ENCODE results near the gene ALMS1.
"Not testable (repeated sequence)": the region's sequence is repeated elsewhere in the genome, so short reads cannot be mapped to it uniquely, and the experiment has no call there.

ALMS1 gene

GRCh38 chr2:73530773-73531172 lies 145.1 kb downstream of the ALMS1 start:
- DNase-seq: not testable (repeated sequence)

GRCh38 chr2:73532381-73532780 lies 146.7 kb downstream of the ALMS1 start:
- DNase-seq: no peak

GRCh38 chr2:73536133-73536840 lies 150.7 kb downstream of the ALMS1 start:
- no peak for DNase-seq

- DNase-seq: peak; percentile 85 to 96
Measured at GRCh38 chr2:73560875-73561274, 175.2 kb downstream of the ALMS1 start.

DNA sequence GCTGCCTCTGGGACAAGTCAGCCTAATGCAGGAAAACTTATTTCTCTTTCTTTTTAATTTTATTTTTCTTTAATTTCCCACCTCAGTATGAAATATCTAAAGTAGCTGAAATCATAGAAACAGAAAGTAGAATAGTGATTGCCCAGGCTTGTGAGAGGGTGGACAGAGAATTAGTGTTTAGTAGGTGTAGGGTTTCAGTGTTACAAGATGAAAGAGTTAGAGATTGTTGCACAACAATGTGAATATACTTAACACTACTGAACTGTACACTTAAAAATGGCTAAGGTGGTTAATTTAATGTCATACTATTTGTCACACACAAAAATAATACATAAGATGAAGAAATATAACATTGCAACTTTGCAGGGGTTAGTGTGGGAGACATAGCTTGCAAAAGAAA lies 175.8 kb downstream of the ALMS1 start:
- DNase-seq: no peak

DNA sequence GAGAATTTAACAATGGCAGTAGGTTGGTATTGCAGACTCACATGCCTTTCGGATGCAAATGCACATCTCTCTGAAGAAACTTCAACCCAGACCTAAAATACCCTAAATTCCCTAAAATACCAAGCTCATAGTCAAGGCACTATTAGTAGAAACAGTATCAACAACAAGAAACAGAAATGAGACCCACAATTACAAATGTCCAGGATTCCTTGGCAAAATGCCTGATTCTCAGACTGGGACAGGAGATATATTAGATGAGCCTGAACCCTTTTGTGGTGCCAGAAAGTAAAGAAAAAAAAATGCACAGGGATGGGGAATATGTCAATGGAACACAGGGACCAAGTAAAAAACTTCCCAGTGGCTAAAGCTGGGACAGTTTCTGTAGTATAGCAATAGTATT lies 179.3 kb downstream of the ALMS1 start:
- DNase-seq: no peak

GRCh38 chr2:73566288-73566878 lies 180.7 kb downstream of the ALMS1 start:
- no peak for DNase-seq

DNA sequence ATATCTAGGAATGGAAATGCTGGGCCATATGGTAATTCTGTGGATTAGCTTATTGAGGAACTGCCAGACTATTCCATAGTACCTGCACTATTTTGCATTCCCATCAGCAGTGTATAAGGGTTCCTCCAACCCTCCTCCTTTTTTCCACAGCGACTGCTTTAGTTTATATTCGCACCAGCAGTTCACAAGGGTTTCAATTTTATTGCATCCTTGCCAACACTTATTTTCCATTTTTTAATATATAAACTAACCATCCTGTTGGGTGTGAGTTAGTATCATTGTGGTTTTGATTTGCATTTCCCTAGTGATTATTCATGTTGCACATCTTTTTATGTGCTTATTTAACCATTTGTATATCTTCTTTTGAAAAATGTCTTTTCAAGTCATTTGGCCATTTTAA lies 189.6 kb downstream of the ALMS1 start:
- DNase-seq: peak in 1 of 2 experiments; percentile 64

DNA sequence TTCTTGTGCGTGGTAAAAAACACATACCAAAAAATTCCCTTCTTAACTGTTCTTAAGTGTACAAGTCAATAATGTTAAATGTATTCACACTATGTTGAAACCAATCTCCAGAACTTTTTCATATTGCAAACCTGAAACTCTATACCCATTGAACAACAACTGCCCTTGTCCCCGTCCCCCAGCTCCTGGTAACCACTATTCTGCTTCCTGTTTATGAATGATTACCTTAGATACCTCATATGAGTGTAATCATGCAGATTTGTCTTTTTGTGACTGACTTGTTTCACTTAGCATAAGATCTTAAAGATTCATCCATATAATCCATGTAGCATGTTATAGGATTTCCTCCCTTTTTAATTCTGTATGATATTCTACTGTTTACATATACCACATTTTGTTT lies 196.7 kb downstream of the ALMS1 start:
- DNase-seq: no peak

DNA sequence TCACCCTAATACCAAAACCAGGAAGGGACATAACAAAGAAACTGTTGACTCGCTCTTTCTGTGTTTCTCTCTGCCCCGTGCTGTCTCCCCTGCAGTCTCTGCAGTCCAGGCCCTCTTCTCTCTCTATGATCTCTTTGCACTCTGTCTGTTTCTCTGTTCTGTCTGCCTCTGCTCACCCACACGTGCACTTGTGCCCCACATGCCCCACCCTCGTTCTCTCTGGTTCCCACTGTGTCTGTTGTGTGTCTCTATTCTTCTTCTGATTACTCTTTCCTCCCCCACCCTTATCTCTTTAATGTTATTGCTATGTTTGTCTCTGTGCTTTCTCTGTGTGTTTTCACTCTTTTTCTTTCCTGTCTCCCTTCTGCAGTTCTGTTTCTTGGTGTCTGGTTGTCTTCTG lies 202.5 kb downstream of the ALMS1 start:
- no peak for DNase-seq

DNA sequence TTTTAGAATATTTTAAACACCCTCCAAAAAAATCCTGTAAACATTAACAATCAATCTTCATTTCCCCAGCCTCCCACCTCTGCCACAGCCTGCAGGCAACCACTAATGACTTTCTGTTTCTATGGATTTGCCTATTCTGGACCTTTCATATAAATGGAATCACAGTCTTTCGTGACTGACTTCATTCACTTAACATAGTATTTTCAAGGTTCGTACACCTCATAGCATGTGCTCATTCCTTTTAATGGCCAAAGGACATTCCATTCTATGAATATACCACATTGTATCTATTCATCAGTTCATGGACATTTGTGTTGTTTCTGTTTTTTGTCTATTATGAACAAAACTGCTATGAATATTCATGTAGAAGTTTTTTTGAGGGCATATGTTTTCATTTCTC lies 208.0 kb downstream of the ALMS1 start:
- no peak for DNase-seq

GRCh38 chr2:73594251-73594650 lies 208.6 kb downstream of the ALMS1 start:
- DNase-seq: no peak

DNA sequence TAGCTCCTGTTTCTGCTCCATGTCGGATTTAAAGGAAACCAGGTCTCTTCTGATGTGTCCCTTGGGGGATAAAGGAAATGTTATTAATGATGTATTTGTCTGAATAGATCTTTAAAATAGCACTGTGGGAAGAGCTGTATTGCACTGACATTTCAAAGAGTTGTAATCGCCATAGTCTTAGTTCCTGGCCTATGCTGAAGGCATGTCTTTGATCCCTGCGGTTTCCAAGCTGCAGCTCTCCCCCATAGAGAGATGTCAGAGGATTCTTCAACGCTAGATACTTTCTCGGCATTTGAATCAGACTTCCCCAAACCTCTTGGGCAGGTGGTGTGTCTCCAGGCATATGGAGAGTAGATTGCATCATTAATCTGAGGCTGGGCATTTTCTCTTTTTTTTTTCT lies 216.1 kb downstream of the ALMS1 start:
- no peak for DNase-seq

- not testable (repeated sequence) for DNase-seq
Measured at GRCh38 chr2:73603099-73603588, 217.5 kb downstream of the ALMS1 start.

DNA sequence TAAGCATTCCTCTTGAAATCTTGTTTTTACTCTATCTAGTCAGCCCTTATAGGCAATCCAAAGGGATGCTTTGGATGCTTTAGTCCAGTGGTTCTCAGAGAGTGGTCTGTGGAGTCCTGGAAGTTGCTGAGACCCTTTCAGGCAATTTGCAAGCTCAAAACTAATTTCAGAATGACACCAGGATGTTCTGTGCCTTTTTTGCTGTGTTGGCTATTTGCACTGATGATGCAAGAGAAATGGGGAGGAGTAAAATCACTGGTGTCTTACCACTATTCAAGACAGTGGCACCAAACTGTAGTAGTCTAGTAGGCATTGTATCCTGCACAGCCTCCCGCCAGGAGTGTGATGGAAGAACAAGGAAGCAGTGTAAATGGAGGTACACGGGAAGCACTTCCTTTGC lies 219.0 kb downstream of the ALMS1 start:
- not testable (repeated sequence) for DNase-seq

DNA sequence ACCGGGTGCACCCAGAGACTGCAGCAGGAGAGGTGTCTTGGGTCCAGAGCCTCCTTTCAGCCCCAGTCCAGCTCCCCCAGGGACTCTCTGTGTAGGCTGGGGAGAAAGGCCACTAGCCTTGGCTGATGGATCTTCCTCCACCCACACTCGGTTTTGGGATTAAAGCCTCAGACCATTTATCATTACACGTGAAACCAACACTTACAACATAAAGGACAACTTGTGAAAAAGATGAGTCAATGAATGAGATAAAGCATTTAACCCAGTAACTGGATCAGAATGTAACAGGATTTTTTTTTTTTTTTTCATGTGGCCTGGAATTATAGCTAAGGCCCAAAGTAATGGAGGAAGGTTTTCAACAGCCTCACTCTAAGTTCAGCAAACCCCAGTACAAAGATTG lies 224.5 kb downstream of the ALMS1 start:
- no peak for DNase-seq

DNA sequence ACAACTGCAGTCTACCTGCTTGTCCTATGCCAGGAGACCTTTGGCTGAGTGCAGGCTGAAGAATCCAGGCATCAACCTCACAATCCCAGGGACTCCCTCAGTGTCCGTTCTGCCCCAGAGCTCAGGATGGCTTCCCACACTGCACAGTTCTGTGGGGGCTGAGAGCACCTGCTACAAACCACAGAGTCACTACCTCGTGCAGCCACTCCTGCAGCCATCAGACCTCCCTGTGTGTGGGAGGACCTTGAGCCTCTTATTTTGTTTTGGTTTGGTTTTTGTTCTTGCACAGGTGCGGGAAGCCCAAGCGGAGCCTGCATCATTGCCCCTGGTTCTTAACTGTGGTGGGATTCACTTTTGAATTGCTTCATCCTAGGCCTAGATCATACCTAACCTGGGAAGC lies 225.6 kb downstream of the ALMS1 start:
- no peak for DNase-seq

DNA sequence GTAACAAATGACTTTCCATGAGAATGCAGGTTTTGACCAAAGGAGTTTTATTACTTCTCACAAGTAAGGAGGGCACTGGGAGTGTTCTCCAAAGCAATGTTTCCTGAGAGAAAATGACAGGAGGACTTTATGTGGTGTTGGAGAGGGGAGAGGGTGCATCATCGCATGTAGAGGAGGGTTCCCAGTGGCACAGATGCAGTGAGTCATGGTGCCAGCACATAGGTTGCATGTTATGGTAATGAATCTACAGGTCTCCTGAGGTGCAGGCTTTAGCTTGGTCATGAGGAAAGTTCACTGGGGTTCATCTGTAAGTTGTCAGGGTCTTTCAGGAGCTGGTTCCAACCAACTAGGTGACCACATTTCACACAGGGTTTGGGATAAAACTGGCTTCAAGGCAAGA lies 226.2 kb downstream of the ALMS1 start:
- DNase-seq: no peak

DNA sequence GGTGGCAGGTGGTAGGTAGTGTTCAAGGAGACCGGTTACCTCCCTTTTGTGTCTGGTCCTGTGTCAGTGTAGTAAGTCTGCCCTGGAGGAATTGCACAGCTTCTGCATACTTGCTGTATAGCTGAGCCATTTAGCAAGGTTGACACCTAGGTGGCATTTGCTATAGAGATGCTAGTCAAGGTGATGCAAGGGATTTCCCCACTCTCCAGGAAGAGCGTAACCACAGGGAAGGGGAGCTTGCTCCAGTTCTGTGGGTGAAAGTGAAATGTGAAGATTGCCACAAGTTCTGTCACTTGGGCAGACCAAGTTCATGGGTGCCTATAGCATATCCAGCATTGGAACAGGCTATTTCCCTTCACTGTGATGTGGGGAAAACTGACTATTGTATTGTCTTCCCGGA lies 228.5 kb downstream of the ALMS1 start:
- no peak for DNase-seq

DNA sequence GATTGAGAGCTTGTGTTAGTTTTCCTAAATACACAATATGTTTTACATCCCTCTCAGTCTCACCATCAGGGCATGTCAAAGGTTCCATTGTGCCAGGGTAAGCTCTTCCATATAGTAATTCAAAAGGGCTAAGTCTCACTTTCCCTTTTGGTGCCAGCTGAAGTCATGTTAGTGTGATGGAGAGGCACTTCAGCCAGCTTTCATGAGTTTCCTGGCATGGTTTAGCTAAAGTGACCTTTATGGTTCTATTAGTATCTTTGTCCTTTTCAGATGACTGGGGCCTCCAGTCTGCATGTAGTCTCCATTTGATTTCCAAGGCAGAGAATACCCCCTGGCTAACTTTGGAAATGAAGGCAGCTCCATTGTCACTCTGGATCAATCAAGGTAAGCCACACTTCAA lies 229.4 kb downstream of the ALMS1 start:
- DNase-seq: no peak

- not testable (repeated sequence) for DNase-seq
Measured at GRCh38 chr2:73619925-73620324, 234.3 kb downstream of the ALMS1 start.

GRCh38 chr2:73624036-73624435 lies 238.4 kb downstream of the ALMS1 start:
- not testable (repeated sequence) for DNase-seq

GRCh38 chr2:73624625-73625024 lies 239.0 kb downstream of the ALMS1 start:
- not testable (repeated sequence) for DNase-seq

GRCh38 chr2:73626237-73626636 lies 240.6 kb downstream of the ALMS1 start:
- DNase-seq: not testable (repeated sequence)

DNA sequence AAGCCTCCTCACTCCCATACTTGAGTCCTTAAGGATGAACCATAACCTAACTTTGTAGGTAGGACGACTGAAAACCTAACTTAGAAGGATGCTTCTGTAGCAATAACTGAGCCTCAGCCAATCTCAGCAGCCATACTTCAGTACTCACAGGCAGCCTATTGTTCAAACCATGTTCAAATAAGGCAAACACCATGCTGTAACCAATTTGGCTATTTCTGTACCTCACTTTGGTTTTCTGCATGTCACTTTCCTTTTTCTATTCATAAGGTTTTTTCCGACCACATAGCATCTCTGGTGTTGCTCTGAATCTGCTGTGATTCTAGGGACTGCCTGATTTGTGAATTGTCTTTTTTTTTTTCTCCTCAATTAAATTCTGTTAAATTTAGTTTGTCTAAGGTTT lies 242.9 kb downstream of the ALMS1 start:
- DNase-seq: not testable (repeated sequence)
